ENCODE data around the gene PINLYP.
"Not testable (repeated sequence)": the region's sequence is repeated elsewhere in the genome, so short reads cannot be mapped to it uniquely, and the experiment has no call there.

The PINLYP gene

GRCh38 chr19:43575156-43575950 lies at the start of gene PINLYP, which contains the start of gene XRCC1:
PINLYP (plus strand) TSS chr19:43575801; CDS start chr19:43577192, 1,391 bp downstream.
XRCC1 (minus strand) TSS chr19:43575527; CDS start chr19:43575458, 69 bp downstream.
- peak; percentile 98 for DNase-seq

- DNase-seq, result no peak
These were observed 49.5 kb upstream of the PINLYP start for GRCh38 chr19:43525836-43526771.

GRCh38 chr19:43526884-43527859 lies 48.4 kb upstream of the PINLYP start, which contains the start of gene ETHE1:
ETHE1 (minus strand) TSS chr19:43527201; CDS start chr19:43527177, 24 bp downstream.
- DNase-seq, result peak; percentile 60

GRCh38 chr19:43527860-43528622 lies 47.6 kb upstream of the PINLYP start:
- DNase-seq, result peak; percentile 48

GRCh38 chr19:43532571-43532961 lies 43.0 kb upstream of the PINLYP start:
- peak; percentile 84 for DNase-seq

GRCh38 chr19:43532962-43533545 lies 42.5 kb upstream of the PINLYP start, which contains the start of gene ZNF575:
ZNF575 (plus strand) TSS chr19:43533188; CDS start chr19:43534423, 1,235 bp downstream.
- peak; percentile 96 for DNase-seq

- DNase-seq, result peak; percentile 98
These were observed 41.9 kb upstream of the PINLYP start for GRCh38 chr19:43533546-43534304.

- DNase-seq, result no peak
These were observed 41.2 kb upstream of the PINLYP start for GRCh38 chr19:43534305-43534815.

GRCh38 chr19:43534816-43535761 lies 40.5 kb upstream of the PINLYP start:
- no peak for DNase-seq

- no peak for DNase-seq
These were observed 36.7 kb upstream of the PINLYP start for GRCh38 chr19:43538922-43539321.

GRCh38 chr19:43540381-43540780 lies 35.2 kb upstream of the PINLYP start:
- DNase-seq, result no peak

- DNase-seq, result no peak
These were observed 33.5 kb upstream of the PINLYP start for GRCh38 chr19:43541920-43542650.

- no peak for DNase-seq
These were observed 31.5 kb upstream of the PINLYP start for GRCh38 chr19:43544077-43544476.

- DNase-seq, result no peak
These were observed 30.3 kb upstream of the PINLYP start for GRCh38 chr19:43545276-43545675.

GRCh38 chr19:43545981-43546380 lies 29.6 kb upstream of the PINLYP start:
- DNase-seq, result no peak

- no peak for DNase-seq
These were observed 29.0 kb upstream of the PINLYP start for GRCh38 chr19:43546581-43546980.

GRCh38 chr19:43547926-43548325 lies 27.7 kb upstream of the PINLYP start:
- not testable (repeated sequence) for DNase-seq

- no peak for DNase-seq
These were observed 26.9 kb upstream of the PINLYP start for GRCh38 chr19:43548706-43549105.
